K562 (cell line): ENCODE measurements around the gene PLA2G4D. TPM values are rescaled to one million over a fixed set of nuclear protein-coding genes. Genes with fewer than 3 reads are reported as not detected.

Experiments used
- ATAC-seq: fragments of 200-7000 bp; cut with Tn5 transposase; 3 replicates; pipeline ENCODE4 v1.9.1; 2020; ENCODE audit warnings: moderate library complexity
- BruUV-seq: library from RNA; stranded (reverse); fragments of 400-500 nt; replicated peaks from 2 replicates; lab custom pipeline; 2021; lab: Mats Ljungman, UMichigan
- CTCF ChIA-PET: fragments of 300-600 bp; formaldehyde crosslinking; extraction: SDS; loops from one replicate; lab custom pipeline; 2021; ENCODE audit warnings: low intra/inter-chr PET ratio; lab: Yijun Ruan, JAX
- POLR2A ChIA-PET: fragments of 300-600, 350-650 bp; sonication (Branson Sonifier 250); formaldehyde crosslinking; extraction: SDS; loops from one replicate; lab custom pipeline; 2021; ENCODE audit warnings: antibody characterized with exemption, inconsistent platforms; lab: Yijun Ruan, JAX
- DNase-seq, 4 experiments: peaks; one replicate each; pipeline versions ENCODE4 v3.0.0 to v3.0.0-alpha.2; 2011 to 2018; ENCODE audit warnings: low spot score in 3 of 4, mixed read lengths in 3 of 4; ENCODE audit errors: extremely low read depth in 1 of 4
- FAIRE-seq: peaks from 2 replicates; lab custom pipeline; 2011; peaks lifted over from hg19 to GRCh38; lab: Jason Lieb, UNC
- H2AFZ ChIP-seq: 2 replicates; pipeline ENCODE4 v1.6.0; 2011; ENCODE audit warnings: low read depth, low read length, control low read depth, inconsistent platforms
- H3K27ac ChIP-seq: fragments of 200-600 bp; 3 replicates; pipeline ENCODE4 v1.8.0; 2011; ENCODE audit warnings: low read depth, mild to moderate bottlenecking, control low read depth, inconsistent platforms, low read length, moderate library complexity, mixed read lengths; ENCODE audit errors: extremely low read depth
- H3K27me3 ChIP-seq, 2 experiments: fragments of 300-600 bp in 1 of 2; 2 replicates in 1 of 2; 3 replicates in 1 of 2; pipeline versions ENCODE4 v1.6.0 to v1.8.0; 2011; ENCODE audit warnings: inconsistent platforms in 2 of 2, low read length in 2 of 2, mild to moderate bottlenecking in 1 of 2, mixed read lengths in 1 of 2, moderate library complexity in 1 of 2; ENCODE audit not compliant: control insufficient read depth in 2 of 2, insufficient read depth in 2 of 2
- H3K36me3 ChIP-seq: fragments of 300-600 bp; 3 replicates; pipeline ENCODE4 v1.8.0; 2011; ENCODE audit warnings: mild to moderate bottlenecking, low read length, inconsistent platforms; ENCODE audit not compliant: control insufficient read depth, insufficient read depth
- H3K4me1 ChIP-seq, 2 experiments: fragments of 200-600 bp in 1 of 2; replicated peaks in 1 of 2; 2 replicates in 1 of 2; 3 replicates in 1 of 2; pipeline versions ENCODE4 v1.5.1 to v1.8.0; 2011; ENCODE audit warnings: inconsistent platforms in 2 of 2, low read length in 2 of 2, mild to moderate bottlenecking in 1 of 2, mixed read lengths in 1 of 2, moderate library complexity in 1 of 2; ENCODE audit not compliant: control insufficient read depth in 2 of 2, insufficient read depth in 2 of 2
- H3K4me2 ChIP-seq: 2 replicates; pipeline ENCODE4 v1.6.1; 2011; ENCODE audit warnings: low read length, control low read depth, inconsistent platforms, mixed read lengths; ENCODE audit not compliant: insufficient read depth
- H3K4me3 ChIP-seq: fragments of 200-600 bp; sonication (generic), shearing (Covaris generic); 2 replicates; pipeline ENCODE4 v1.5.1; 2016; ENCODE audit warnings: control low read depth, inconsistent platforms
- H3K79me2 ChIP-seq: fragments of 200-600 bp; 3 replicates; pipeline ENCODE4 v1.8.0; 2011; ENCODE audit warnings: low read length, inconsistent platforms; ENCODE audit not compliant: control insufficient read depth, insufficient read depth
- H3K9ac ChIP-seq, 2 experiments: 2 replicates each; pipeline versions ENCODE4 v1.6.0 to v1.6.1; 2011; ENCODE audit warnings: low read depth in 2 of 2, low read length in 2 of 2, control low read depth in 1 of 2, inconsistent platforms in 1 of 2, mild to moderate bottlenecking in 1 of 2, mixed read lengths in 1 of 2; ENCODE audit not compliant: insufficient read depth in 1 of 2
- H3K9me1 ChIP-seq: one replicate; pipeline ENCODE4 v1.6.0; 2011; ENCODE audit warnings: inconsistent platforms, mild to moderate bottlenecking, low read length, moderate library complexity; ENCODE audit not compliant: control insufficient read depth, insufficient read depth
- H3K9me3 ChIP-seq: replicated peaks from 2 replicates; pipeline ENCODE4 v1.5.1; 2011; ENCODE audit warnings: low read depth, low read length, inconsistent platforms; ENCODE audit not compliant: control insufficient read depth, insufficient read depth
- H4K20me1 ChIP-seq: replicated peaks from 2 replicates; pipeline ENCODE4 v1.6.1; 2011; ENCODE audit warnings: low read length, inconsistent platforms, mixed read lengths; ENCODE audit not compliant: control insufficient read depth, insufficient read depth
- CEBPZ ChIP-seq: fragments of 150-350 bp; IDR thresholded peaks from 2 replicates; pipeline ENCODE4 v1.6.1; 2014; ENCODE audit warnings: low read depth, mild to moderate bottlenecking, low read length, borderline replicate concordance
- CTBP1 ChIP-seq: fragments of 450-650 bp; IDR thresholded peaks from 2 replicates; pipeline ENCODE4 v1.6.1; 2016; ENCODE audit warnings: borderline replicate concordance
- DMBX1 ChIP-seq: fragments of 250-450 bp; sonication (Bioruptor Pico); IDR thresholded peaks from 2 replicates; pipeline ENCODE4 v1.8.0; 2022; ENCODE audit warnings: inconsistent platforms, mild to moderate bottlenecking, moderate library complexity, borderline replicate concordance
- KDM4B ChIP-seq, 2 experiments: fragments of 450-650 bp in 1 of 2; sonication (generic) in 1 of 2; IDR thresholded peaks; 2 replicates each; pipeline ENCODE4 v1.6.1; 2016 to 2017; ENCODE audit warnings: borderline replicate concordance in 2 of 2, antibody characterized with exemption in 1 of 2, low read depth in 1 of 2, mild to moderate bottlenecking in 1 of 2
- MAZ ChIP-seq, 2 experiments: fragments of 450-650 bp in 1 of 2; sonication (generic) in 1 of 2; formaldehyde crosslinking; IDR thresholded peaks in 1 of 2; conservative IDR thresholded peaks in 1 of 2; 2 replicates each; pipeline versions ENCODE4 v1.4.0 to v1.5.0; 2020; ENCODE audit warnings: mild to moderate bottlenecking in 1 of 2, missing genetic modification reagents in 1 of 2
- MCM3 ChIP-seq: fragments of 450-650 bp; IDR thresholded peaks from 2 replicates; pipeline ENCODE4 v1.6.1; 2016
- MXI1 ChIP-seq: IDR thresholded peaks from 2 replicates; pipeline ENCODE4 v1.6.1; 2011; ENCODE audit warnings: low read depth, mild to moderate bottlenecking, improper control_type of control experiment, low read length
- NFE2 ChIP-seq: IDR thresholded peaks from 2 replicates; pipeline ENCODE4 v1.6.1; 2014; ENCODE audit warnings: antibody characterized with exemption, low read depth
- PHF8 ChIP-seq: fragments of 200-600 bp; sonication (generic); IDR thresholded peaks from 2 replicates; pipeline ENCODE4 v1.6.1; 2012; ENCODE audit warnings: mixed run types, mild to moderate bottlenecking, inconsistent platforms, low read length, moderate library complexity, borderline replicate concordance
- SAP30 ChIP-seq: fragments of 200-600 bp; sonication (generic); IDR thresholded peaks from 2 replicates; pipeline ENCODE4 v1.6.1; 2012; ENCODE audit warnings: borderline replicate concordance, low read depth, mild to moderate bottlenecking, moderate library complexity, low read length, control low read depth, inconsistent platforms; ENCODE audit not compliant: insufficient read depth, poor library complexity, severe bottlenecking
- ZNF232 ChIP-seq: sonication (generic); formaldehyde crosslinking; IDR thresholded peaks from 2 replicates; pipeline ENCODE4 v1.8.0; 2022; ENCODE audit warnings: mild to moderate bottlenecking, missing genetic modification reagents
- ZNF717 ChIP-seq: fragments of 250-450 bp; sonication (Bioruptor Pico); IDR thresholded peaks from 2 replicates; pipeline ENCODE4 v1.5.0; 2021
- WGBS: fragments of 100-300 bp; shearing (Covaris generic); methylation state at CpG from one replicate; pipeline ENCODE4 v1.1.6; 2016; ENCODE audit warnings: low coverage, mixed read lengths; ENCODE audit not compliant: insufficient coverage; ENCODE audit errors: missing lambda C conversion rate; 5-methylcytosine and 5-hydroxymethylcytosine counted together
- in situ Hi-C: fragments of 300-500 bp; cut with MboI; formaldehyde crosslinking; loops from 4 replicates; pipeline ENCODE4 v1.15.0; 2018; ENCODE audit warnings: inconsistent platforms, mixed read lengths
- intact Hi-C: fragments of 100-400 bp; cut with micrococcal nuclease; formaldehyde crosslinking; loops from 2 replicates; pipeline ENCODE4 v1.14.2; 2022
- polyA plus RNA-seq, 8 experiments: library from polyadenylated mRNA; depleted of rRNA in 4 of 8; stranded (reverse) in 5 of 8; unstranded in 3 of 8; fragments of >200 nt; fragmentation: Nextera tagmentation in 2 of 8; fragmentation: Illumina TruSeq in 1 of 8; extraction: Ambion mirVana in 2 of 8; extraction: Trizol in 1 of 8; gene quantifications; 2 replicates each; pipeline versions ENCODE4 v1.2.1 to v1.2.3, GENCODE V29; 2011 to 2014; ENCODE audit warnings: inconsistent platforms in 1 of 8, missing spikeins in 1 of 8
- total RNA-seq, 7 experiments: library from RNA; depleted of rRNA in 6 of 7; stranded (reverse); fragments of >200 nt in 6 of 7; fragmentation: Illumina TruSeq in 2 of 7; extraction: Trizol in 2 of 7; gene quantifications; 2 replicates each; pipeline versions ENCODE4 v1.2.1 to v1.2.3, GENCODE V29; 2011 to 2021; ENCODE audit warnings: low replicate concordance in 1 of 7

The PLA2G4D gene
- total and polyA plus RNA-seq, 9 of the 15 experiments (the other 6 are each of a cell fraction or from before 2014, with no cell fraction given): 0.04 TPM; not detected in 8

- no peaks in the 10 kb centered on the region for H3K79me2 ChIP-seq
- H3K27me3 ChIP-seq: peaks cover 4 to 9% of the 10 kb centered on the region in 2 experiments; a peak in 3 of 5 replicates
- no peak overlapping the region for H3K4me3 ChIP-seq
- no peaks in the 10 kb centered on the region for H3K4me1 ChIP-seq
- POLR2A ChIA-PET: no interaction called here
- 0% methylated on average over 4 of the region's 4 CpGs for WGBS
- intact Hi-C loops: no loop called here
- H3K4me2 ChIP-seq: no peak overlapping the region
- in situ Hi-C loops: no loop called here
- TF ChIP-seq SAP30 (no peak), CTBP1 (no peak), ZNF232 (CRISPR knock-in tag) (no peak), NFE2 (no peak), MAZ (CRISPR knock-in tag; conservative IDR thresholded peaks at IDR 0.05 in 1 of 2, IDR thresholded peaks at IDR 0.05 in 1 of 2) (no peak), ZNF717 (CRISPR knock-in tag) (no peak), CEBPZ (no peak), MXI1 (no peak), PHF8 (no peak), DMBX1 (no peak), KDM4B (IDR thresholded peaks at IDR 0.05; ENCODE audit: borderline replicate concordance in 2 of 2, low read depth in 1 of 2) (no peak), MCM3 (no peak)
- TF ChIP-seq, all 486 proteins: peak for 0
- Histone ChIP-seq H2AFZ (no peak overlapping the region), H3K9me3 (no peaks in the 10 kb centered on the region), H4K20me1 (no peaks in the 10 kb centered on the region), H3K9ac (no peak overlapping the region), H3K27ac (no peak overlapping the region), H3K36me3 (no peaks in the 10 kb centered on the region), H3K9me1 (no peaks in the 10 kb centered on the region)
- CTCF ChIA-PET: no interaction called here
- ATAC-seq: no peak
- no TSS peak for BruUV-seq
- FAIRE-seq: no peak
- DNase-seq: no peak
Measured at GRCh38 chr15:42111924-42112323, 17.6 kb upstream of the PLA2G4D start.
